GM23248 (cell line): ENCODE data around the gene KCTD17. TPM values are rescaled to one million over a fixed set of nuclear protein-coding genes. Genes with fewer than 3 reads are reported as not detected.

Source experiments
- DNase-seq: peaks from one replicate; pipeline ENCODE4 v3.0.0-alpha.2; 2015
- H2AFZ ChIP-seq: fragments of 200-600 bp; sonication (generic); 2 replicates; pipeline ENCODE4 v1.6.1; 2016; ENCODE audit warnings: antibody characterized with exemption
- H3F3A ChIP-seq: fragments of 200-600 bp; sonication (generic); 2 replicates; pipeline ENCODE4 v1.6.1; 2016; ENCODE audit warnings: mild to moderate bottlenecking, antibody characterized with exemption, mixed run types; ENCODE audit not compliant: insufficient read depth
- H3K27ac ChIP-seq: fragments of 200-600 bp; sonication (generic); 2 replicates; pipeline ENCODE4 v1.5.1; 2016; ENCODE audit warnings: mild to moderate bottlenecking
- H3K27me3 ChIP-seq: fragments of 200-600 bp; sonication (generic); replicated peaks from 2 replicates; pipeline ENCODE4 v1.6.1; 2016; ENCODE audit warnings: mild to moderate bottlenecking; ENCODE audit not compliant: insufficient read depth
- H3K36me3 ChIP-seq: fragments of 200-600 bp; sonication (generic); 2 replicates; pipeline ENCODE4 v1.6.1; 2016; ENCODE audit warnings: low read depth, mild to moderate bottlenecking
- H3K4me1 ChIP-seq: fragments of 200-600 bp; sonication (generic); 2 replicates; pipeline ENCODE4 v1.6.1; 2016; ENCODE audit warnings: mild to moderate bottlenecking; ENCODE audit not compliant: insufficient read depth
- H3K4me2 ChIP-seq: fragments of 200-600 bp; sonication (generic); one replicate; pipeline ENCODE4 v1.6.1; 2016; ENCODE audit warnings: mild to moderate bottlenecking; ENCODE audit not compliant: unreplicated experiment
- H3K4me3 ChIP-seq: fragments of 200-600 bp; sonication (generic); 2 replicates; pipeline ENCODE4 v1.5.1; 2016; ENCODE audit warnings: mild to moderate bottlenecking
- H3K79me2 ChIP-seq: fragments of 200-600 bp; sonication (generic); 2 replicates; pipeline ENCODE4 v1.6.1; 2016; ENCODE audit warnings: mild to moderate bottlenecking; ENCODE audit not compliant: insufficient read depth
- H3K9ac ChIP-seq: fragments of 200-600 bp; sonication (generic); 2 replicates; pipeline ENCODE4 v1.6.1; 2016; ENCODE audit warnings: mild to moderate bottlenecking
- H3K9me2 ChIP-seq: fragments of 200-600 bp; sonication (generic); 2 replicates; pipeline ENCODE4 v1.6.1; 2016; ENCODE audit warnings: mixed run types, mild to moderate bottlenecking, moderate library complexity; ENCODE audit not compliant: insufficient read depth
- H3K9me3 ChIP-seq: fragments of 200-600 bp; sonication (generic); one replicate; pipeline ENCODE4 v1.6.1; 2017; ENCODE audit warnings: low read depth
- H4K20me1 ChIP-seq: fragments of 200-600 bp; sonication (generic); 2 replicates; pipeline ENCODE4 v1.6.0; 2016; ENCODE audit not compliant: insufficient read depth
- EZH2 ChIP-seq: fragments of 200-600 bp; sonication (generic); IDR thresholded peaks from 2 replicates; pipeline ENCODE4 v1.6.1; 2018; ENCODE audit warnings: antibody characterized with exemption, mild to moderate bottlenecking; ENCODE audit not compliant: insufficient read depth, poor library complexity, severe bottlenecking
- EZH2phosphoT487 ChIP-seq: fragments of 200-600 bp; sonication (generic); IDR thresholded peaks from 2 replicates; pipeline ENCODE4 v1.6.1; 2018; ENCODE audit warnings: antibody characterized with exemption, moderate library complexity, mild to moderate bottlenecking, low read depth; ENCODE audit not compliant: insufficient read depth
- WGBS, 2 experiments: methylation state at CpG; one replicate each; pipeline ENCODE4 v1.1.6; 2015 to 2017; ENCODE audit warnings: low lambda C conversion rate in 2 of 2, low coverage in 1 of 2; ENCODE audit errors: missing lambda C conversion rate in 2 of 2; 5-methylcytosine and 5-hydroxymethylcytosine counted together
- in situ Hi-C: fragments of 300-500 bp; cut with MboI; formaldehyde crosslinking; loops from 2 replicates; pipeline ENCODE4 v1.15.0; 2020
- polyA plus RNA-seq: library from polyadenylated mRNA; unstranded; fragments of >200 nt; fragmentation: Nextera tagmentation; extraction: Ambion mirVana; gene quantifications from 2 replicates; pipeline ENCODE4 v1.2.1, GENCODE V29; 2016
- total RNA-seq: library from RNA; depleted of rRNA; stranded (reverse); fragments of >200 nt; shearing (Covaris generic); gene quantifications from 2 replicates; pipeline ENCODE4 v1.2.3, GENCODE V29; 2014

KCTD17 gene
- total and polyA plus RNA-seq, 2 experiments from 2014 or later, result 41.6 to 59.6 TPM

- Histone ChIP-seq H3K79me2 (no peaks in the 10 kb centered on the region), H3K36me3 (peaks cover 2% of the 10 kb centered on the region; the same call in 1 of the 2 replicates), H2AFZ (no peak overlapping the region), H3K4me2 (no peak overlapping the region), H4K20me1 (no peaks in the 10 kb centered on the region), H3F3A (no peaks in the 10 kb centered on the region), H3K9ac (no peak overlapping the region), H3K9me3 (no peaks in the 10 kb centered on the region), H3K4me3 (no peak overlapping the region), H3K4me1 (no peaks in the 10 kb centered on the region), H3K27ac (no peak overlapping the region), H3K9me2 (no peaks in the 10 kb centered on the region), H3K27me3 (no peaks in the 10 kb centered on the region)
- WGBS, 2 experiments, result 85 to 93% methylated on average over 8 to 9 of the region's 9 CpGs
- DNase-seq, result no peak
- in situ Hi-C loops, result no loop called here
- no peak for TF ChIP-seq EZH2phosphoT487
- no peak for TF ChIP-seq EZH2
Measured at GRCh38 chr22:37059876-37060449, 8.4 kb downstream of the KCTD17 start.

- 91 to 94% methylated on average over 24 to 28 of the region's 28 CpGs for WGBS, 2 experiments
- H3K27me3 ChIP-seq, result no peaks in the 10 kb centered on the region
- no peak for DNase-seq
- H3K4me2 ChIP-seq, result no peak overlapping the region
- TF ChIP-seq EZH2phosphoT487 (no peak), EZH2 (no peak)
- H3K9me2 ChIP-seq, result no peaks in the 10 kb centered on the region
- H3K9ac ChIP-seq, result no peak overlapping the region
- peaks cover 2% of the 10 kb centered on the region; the same call in 1 of the 2 replicates for H3K36me3 ChIP-seq
- H3K9me3 ChIP-seq, result no peaks in the 10 kb centered on the region
- H3K4me1 ChIP-seq, result no peaks in the 10 kb centered on the region
- H2AFZ ChIP-seq, result no peak overlapping the region
- in situ Hi-C loops, result no loop called here
- no peaks in the 10 kb centered on the region for H3K79me2 ChIP-seq
- no peaks in the 10 kb centered on the region for H4K20me1 ChIP-seq
- H3K27ac ChIP-seq, result no peak overlapping the region
- no peak overlapping the region for H3K4me3 ChIP-seq
- H3F3A ChIP-seq, result no peaks in the 10 kb centered on the region
Measured at GRCh38 chr22:37060801-37061610, 9.5 kb downstream of the KCTD17 start.

GRCh38 chr22:37061611-37062375 lies 10.3 kb downstream of the KCTD17 start:
- H3K79me2 ChIP-seq, result no peaks in the 10 kb centered on the region
- H3K4me2 ChIP-seq, result no peak overlapping the region
- TF ChIP-seq EZH2phosphoT487, result no peak
- no peak for TF ChIP-seq EZH2
- no peaks in the 10 kb centered on the region for H3K9me2 ChIP-seq
- no peaks in the 10 kb centered on the region for H3K36me3 ChIP-seq
- no peaks in the 10 kb centered on the region for H3K27me3 ChIP-seq
- in situ Hi-C loops, result no loop called here
- no peak overlapping the region for H3K27ac ChIP-seq
- H3F3A ChIP-seq, result no peaks in the 10 kb centered on the region
- no peaks in the 10 kb centered on the region for H4K20me1 ChIP-seq
- no peak overlapping the region for H2AFZ ChIP-seq
- H3K9ac ChIP-seq, result no peak overlapping the region
- no peaks in the 10 kb centered on the region for H3K4me1 ChIP-seq
- no peaks in the 10 kb centered on the region for H3K9me3 ChIP-seq
- DNase-seq, result no peak
- 85 to 88% methylated on average over 8 to 10 of the region's 10 CpGs for WGBS, 2 experiments
- H3K4me3 ChIP-seq, result no peak overlapping the region

GRCh38 chr22:37062376-37062675 lies 10.8 kb downstream of the KCTD17 start:
- no peaks in the 10 kb centered on the region for H3K27me3 ChIP-seq
- H3K4me1 ChIP-seq, result no peaks in the 10 kb centered on the region
- DNase-seq, result no peak
- no peak overlapping the region for H3K9ac ChIP-seq
- no peaks in the 10 kb centered on the region for H3K36me3 ChIP-seq
- H3K79me2 ChIP-seq, result no peaks in the 10 kb centered on the region
- no peaks in the 10 kb centered on the region for H3F3A ChIP-seq
- no peaks in the 10 kb centered on the region for H3K9me3 ChIP-seq
- in situ Hi-C loops, result no loop called here
- H3K9me2 ChIP-seq, result no peaks in the 10 kb centered on the region
- H3K27ac ChIP-seq, result no peak overlapping the region
- no peaks in the 10 kb centered on the region for H4K20me1 ChIP-seq
- no peak for TF ChIP-seq EZH2phosphoT487
- TF ChIP-seq EZH2, result no peak
- 51 to 57% methylated on average over 3 to 7 of the region's 7 CpGs for WGBS, 2 experiments
- no peak overlapping the region for H3K4me3 ChIP-seq
- H2AFZ ChIP-seq, result no peak overlapping the region
- H3K4me2 ChIP-seq, result no peak overlapping the region
